HepG2 (cell line): ENCODE data around the gene ARVCF. TPM values are rescaled to one million over a fixed set of nuclear protein-coding genes. Genes with fewer than 3 reads are reported as not detected.
A peak's percentile ranks its signal among the peaks of the same experiment; 100 is the strongest.

Source experiments
- ATAC-seq: fragments of 200-7000 bp; cut with Tn5 transposase; 3 replicates; pipeline ENCODE4 v1.9.1; 2020; ENCODE audit warnings: mild to moderate bottlenecking, moderate library complexity
- BruUV-seq: library from RNA; stranded (reverse); fragments of 400-500 nt; replicated peaks from 2 replicates; lab custom pipeline; 2021; lab: Mats Ljungman, UMichigan
- CTCF ChIA-PET: fragments of 300-600 bp; formaldehyde crosslinking; extraction: SDS; loops from one replicate; lab custom pipeline; 2021; ENCODE audit warnings: low total read pairs, inconsistent platforms, low intra/inter-chr PET ratio; lab: Yijun Ruan, JAX
- POLR2A ChIA-PET: fragments of 350-600 bp; sonication (Branson Sonifier 250); formaldehyde crosslinking; loops from one replicate; lab custom pipeline; 2020; ENCODE audit warnings: antibody characterized with exemption, inconsistent platforms; lab: Yijun Ruan, JAX
- DNase-seq: peaks from one replicate; pipeline ENCODE4 v3.0.0-alpha.2; 2015; ENCODE audit warnings: low spot score
- FAIRE-seq: peaks from 3 replicates; lab custom pipeline; 2011; peaks lifted over from hg19 to GRCh38; lab: Jason Lieb, UNC
- H2AFZ ChIP-seq: one replicate; pipeline ENCODE4 v1.6.1; 2011; ENCODE audit warnings: low read length, inconsistent platforms
- H3K27ac ChIP-seq: fragments of 300-600 bp; 3 replicates; pipeline ENCODE4 v1.8.0; 2011; ENCODE audit warnings: mixed run types, mild to moderate bottlenecking, mixed read lengths, low read length, inconsistent platforms; ENCODE audit not compliant: insufficient read depth; ENCODE audit errors: extremely low read length
- H3K27me3 ChIP-seq, 2 experiments: fragments of 200-600 bp in 1 of 2; 2 replicates in 1 of 2; 3 replicates in 1 of 2; pipeline versions ENCODE4 v1.6.0 to v1.8.0; 2011; ENCODE audit warnings: low read length in 2 of 2, mild to moderate bottlenecking in 2 of 2, moderate library complexity in 2 of 2, inconsistent platforms in 1 of 2; ENCODE audit not compliant: insufficient read depth in 2 of 2, control insufficient read depth in 1 of 2
- H3K36me3 ChIP-seq, 2 experiments: fragments of 200-600 bp in 1 of 2; replicated peaks in 1 of 2; 2 replicates in 1 of 2; 3 replicates in 1 of 2; pipeline versions ENCODE4 v1.5.1 to v1.8.0; 2011; ENCODE audit warnings: low read length in 2 of 2, inconsistent platforms in 1 of 2; ENCODE audit not compliant: insufficient read depth in 2 of 2, control insufficient read depth in 1 of 2
- H3K4me1 ChIP-seq: 2 replicates; pipeline ENCODE4 v1.5.1; 2012; ENCODE audit warnings: low read length, inconsistent platforms; ENCODE audit not compliant: insufficient read depth
- H3K4me2 ChIP-seq: 2 replicates; pipeline ENCODE4 v1.6.0; 2011; ENCODE audit warnings: low read depth, low read length, inconsistent platforms
- H3K4me3 ChIP-seq, 3 experiments: fragments of 200-600 bp in 1 of 3; sonication (generic), shearing (Covaris generic) in 1 of 3; replicated peaks in 1 of 3; 2 replicates each; pipeline ENCODE4 v1.5.1; 2011 to 2016; ENCODE audit warnings: low read length in 3 of 3, inconsistent platforms in 2 of 3, low read depth in 2 of 3, mild to moderate bottlenecking in 2 of 3, control low read depth in 1 of 3, mixed read lengths in 1 of 3; ENCODE audit not compliant: insufficient read depth in 1 of 3
- H3K79me2 ChIP-seq: one replicate; pipeline ENCODE4 v1.6.1; 2011; ENCODE audit warnings: low read length, inconsistent platforms; ENCODE audit not compliant: insufficient read depth
- H3K9ac ChIP-seq: 2 replicates; pipeline ENCODE4 v1.6.0; 2011; ENCODE audit warnings: mild to moderate bottlenecking, low read depth, low read length, inconsistent platforms; ENCODE audit not compliant: insufficient read depth
- H3K9me3 ChIP-seq: 2 replicates; pipeline ENCODE4 v1.5.1; 2012; ENCODE audit warnings: mild to moderate bottlenecking, low read length
- H4K20me1 ChIP-seq: 2 replicates; pipeline ENCODE4 v1.6.0; 2011; ENCODE audit warnings: inconsistent platforms, mild to moderate bottlenecking, low read length, moderate library complexity; ENCODE audit not compliant: insufficient read depth
- CHD2 ChIP-seq: IDR thresholded peaks from 2 replicates; pipeline ENCODE4 v1.6.1; 2011; ENCODE audit warnings: low read depth, low read length, improper control_type of control experiment
- CTCF ChIP-seq: sonication (generic); formaldehyde crosslinking; IDR thresholded peaks from 2 replicates; pipeline ENCODE4 v1.5.0; 2020; ENCODE audit warnings: mild to moderate bottlenecking, missing genetic modification reagents, moderate library complexity
- GABPA ChIP-seq, 2 experiments: IDR thresholded peaks; 2 replicates each; pipeline ENCODE4 v1.6.1; 2011 to 2016; ENCODE audit warnings: low read depth in 2 of 2, low read length in 1 of 2, missing biosample characterization in 1 of 2, missing genetic modification characterization in 1 of 2
- GZF1 ChIP-seq: sonication (generic); formaldehyde crosslinking; IDR thresholded peaks from 2 replicates; pipeline ENCODE4 v1.5.1; 2020; ENCODE audit warnings: mild to moderate bottlenecking, missing genetic modification reagents
- KAT8 ChIP-seq: IDR thresholded peaks from 2 replicates; pipeline ENCODE4 v1.6.1; 2016; ENCODE audit warnings: missing genetic modification reagents, missing compliant biosample characterization
- PREB ChIP-seq: sonication (generic); formaldehyde crosslinking; IDR thresholded peaks from 2 replicates; pipeline ENCODE4 v1.4.0; 2020; ENCODE audit warnings: missing genetic modification reagents
- SMC3 ChIP-seq: IDR thresholded peaks from 2 replicates; pipeline ENCODE4 v1.6.1; 2011; ENCODE audit warnings: low read length, improper control_type of control experiment
- STAG1 ChIP-seq: sonication (generic); formaldehyde crosslinking; IDR thresholded peaks from 2 replicates; pipeline ENCODE4 v1.4.0; 2020; ENCODE audit warnings: missing genetic modification reagents
- ZNF224 ChIP-seq: sonication (generic); formaldehyde crosslinking; IDR thresholded peaks from 2 replicates; pipeline ENCODE4 v1.5.0; 2020; ENCODE audit warnings: mild to moderate bottlenecking, missing genetic modification reagents
- ZNF30 ChIP-seq: sonication (generic); formaldehyde crosslinking; IDR thresholded peaks from 2 replicates; pipeline ENCODE4 v1.5.0; 2020; ENCODE audit warnings: mild to moderate bottlenecking, missing genetic modification reagents
- ZNF569 ChIP-seq: sonication (generic); formaldehyde crosslinking; IDR thresholded peaks from 2 replicates; pipeline ENCODE4 v1.5.0; 2020; ENCODE audit warnings: mild to moderate bottlenecking, missing genetic modification reagents, moderate library complexity, borderline replicate concordance
- ZUFSP ChIP-seq: sonication (generic); formaldehyde crosslinking; IDR thresholded peaks from 2 replicates; pipeline ENCODE4 v1.9.0; 2021; ENCODE audit warnings: missing genetic modification reagents, mild to moderate bottlenecking, borderline replicate concordance
- WGBS: methylation state at CpG from one replicate; pipeline ENCODE4 v1.1.6; 2017; ENCODE audit warnings: low lambda C conversion rate; 5-methylcytosine and 5-hydroxymethylcytosine counted together
- in situ Hi-C: cut with HindIII; loops from 2 replicates; pipeline ENCODE4 v1.10.0; 2017; ENCODE audit warnings: low pct_unique_long_range_greater_than_20kb; ENCODE audit not compliant: extremely low pct_ligation_motif_present
- intact Hi-C: fragments of 100-400 bp; cut with micrococcal nuclease; formaldehyde crosslinking; loops from one replicate; pipeline ENCODE4 v1.10.0; 2022; ENCODE audit not compliant: unreplicated experiment
- polyA plus RNA-seq, 8 experiments: library from polyadenylated mRNA; depleted of rRNA in 3 of 8; stranded (reverse) in 7 of 8; unstranded in 1 of 8; fragments of >200 nt; fragmentation: Illumina TruSeq in 4 of 8; extraction: Trizol in 4 of 8; gene quantifications; 2 replicates each; pipeline versions ENCODE4 v1.2.1 to v1.2.3, GENCODE V29; 2011 to 2016; ENCODE audit warnings: low read depth in 4 of 8, missing spikeins in 1 of 8, mixed read lengths in 1 of 8; ENCODE audit not compliant: insufficient read depth in 1 of 8
- total RNA-seq, 5 experiments: library from RNA; depleted of rRNA; stranded (reverse); fragments of >200 nt; fragmentation: Illumina TruSeq; extraction: Trizol; gene quantifications; 2 replicates each; pipeline ENCODE4 v1.2.3, GENCODE V29; 2016; ENCODE audit warnings: low read depth in 1 of 5
- TF ChIP-seq, protein P1 (sequence below): sonication (generic); formaldehyde crosslinking; IDR thresholded peaks from 2 replicates; pipeline ENCODE4 v1.4.0; 2020; ENCODE audit warnings: missing genetic modification reagents, borderline replicate concordance
- TF ChIP-seq, protein P2 (sequence below): sonication (generic); formaldehyde crosslinking; IDR thresholded peaks from 2 replicates; pipeline ENCODE4 v1.8.1; 2023; ENCODE audit warnings: mild to moderate bottlenecking, missing genetic modification reagents, borderline replicate concordance

Gene ARVCF
- total and polyA plus RNA-seq, 2 of the 13 experiments (the other 11 are each of a cell fraction or from before 2014, with no cell fraction given) = 16.4 to 17.7 TPM

DNA sequence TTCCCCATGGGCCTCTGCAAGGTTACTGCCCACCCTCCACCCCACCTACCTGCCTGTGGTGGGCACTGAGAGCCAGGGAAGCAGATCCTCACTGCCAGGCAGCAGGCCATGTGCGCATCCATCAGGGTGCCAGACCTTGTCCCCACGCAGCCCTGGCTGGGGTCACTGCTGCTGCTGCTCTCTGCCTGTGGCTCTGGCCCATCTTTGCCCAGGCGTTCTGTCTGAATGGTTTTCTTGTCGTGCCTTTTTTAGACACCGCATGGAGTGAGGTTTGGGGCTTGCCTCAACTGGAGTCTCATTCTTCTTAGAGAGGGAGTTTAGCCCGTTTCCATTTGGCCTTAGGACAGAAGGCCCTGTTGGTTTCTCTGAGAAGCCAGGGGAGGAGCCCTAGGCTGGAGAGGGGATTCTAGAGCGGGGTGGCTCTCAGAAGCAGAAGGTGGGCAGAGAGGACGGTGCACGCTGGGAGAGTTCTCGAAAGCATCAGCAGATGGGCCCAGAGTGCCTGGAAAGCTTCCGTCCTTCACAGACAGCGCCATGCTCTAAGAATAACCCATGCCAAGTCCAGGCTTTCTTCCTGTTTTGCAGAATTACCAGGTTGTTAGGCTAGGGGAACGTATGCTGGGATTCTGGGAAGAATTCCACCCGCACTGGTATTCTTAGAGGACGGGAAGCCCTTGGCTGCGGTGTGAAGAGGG lies 12.4 kb upstream of the ARVCF start (continued):
- TF ChIP-seq ZUFSP = no peak

GRCh38 chr22:20027966-20028854 lies 11.6 kb upstream of the ARVCF start:
- ChIA-PET POLR2A (no interaction called here), CTCF (interaction anchor here (2.0 kb wide), 1 partner anchor 58 kb away, joined by 12 read pairs; no protein-coding TSS in a partner anchor)
- no peaks in the 10 kb centered on the region for H3K4me1 ChIP-seq
- in situ Hi-C loops (no loop called here), intact Hi-C loops (no loop called here)
- H3K4me3 ChIP-seq = no peak overlapping the region
- ATAC-seq = peak; percentile 30; the same call in 1 of the 3 replicates
- H3K79me2 ChIP-seq = no peaks in the 10 kb centered on the region
- H3K9ac ChIP-seq = no peak overlapping the region
- H3K9me3 ChIP-seq = no peaks in the 10 kb centered on the region
- H2AFZ ChIP-seq = no peak overlapping the region
- no peak for DNase-seq
- FAIRE-seq = no peak
- no peaks in the 10 kb centered on the region for H4K20me1 ChIP-seq
- BruUV-seq = no TSS peak
- H3K4me2 ChIP-seq = no peak overlapping the region
- H3K27me3 ChIP-seq = no peaks in the 10 kb centered on the region
- peaks cover 0 to 2% of the 10 kb centered on the region in 2 experiments; a peak in 2 of 5 replicates for H3K36me3 ChIP-seq
- H3K27ac ChIP-seq = no peak overlapping the region
- 91% methylated on average over 10 of the region's 12 CpGs for WGBS
- no peak for TF ChIP-seq GZF1 (CRISPR knock-in tag)
- TF ChIP-seq PREB = no peak
- TF ChIP-seq ZNF569 (CRISPR knock-in tag) = no peak
- TF ChIP-seq, protein P1, sequence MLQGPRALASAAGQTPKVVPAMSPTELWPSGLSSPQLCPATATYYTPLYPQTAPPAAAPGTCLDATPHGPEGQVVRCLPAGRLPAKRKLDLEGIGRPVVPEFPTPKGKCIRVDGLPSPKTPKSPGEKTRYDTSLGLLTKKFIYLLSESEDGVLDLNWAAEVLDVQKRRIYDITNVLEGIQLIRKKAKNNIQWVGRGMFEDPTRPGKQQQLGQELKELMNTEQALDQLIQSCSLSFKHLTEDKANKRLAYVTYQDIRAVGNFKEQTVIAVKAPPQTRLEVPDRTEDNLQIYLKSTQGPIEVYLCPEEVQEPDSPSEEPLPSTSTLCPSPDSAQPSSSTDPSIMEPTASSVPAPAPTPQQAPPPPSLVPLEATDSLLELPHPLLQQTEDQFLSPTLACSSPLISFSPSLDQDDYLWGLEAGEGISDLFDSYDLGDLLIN (CRISPR knock-in tag) = no peak
- TF ChIP-seq ZNF224 = no peak
- no peak for TF ChIP-seq KAT8 (CRISPR knock-in tag)
- TF ChIP-seq GABPA (IDR thresholded peaks at IDR 0.05; ENCODE audit: low read depth, low read length) = no peak
- TF ChIP-seq GABPA (CRISPR knock-in tag; IDR thresholded peaks at IDR 0.05; ENCODE audit: low read depth) = no peak
- no peak for TF ChIP-seq CHD2
- TF ChIP-seq CTCF (CRISPR knock-in tag) = peak; percentile 29
- no peak for TF ChIP-seq ZNF30 (CRISPR knock-in tag)
- TF ChIP-seq STAG1 (CRISPR knock-in tag) = 0 out of 2 replicates have a peak, but pooled peaks have one; percentile 30
- TF ChIP-seq, protein P2, sequence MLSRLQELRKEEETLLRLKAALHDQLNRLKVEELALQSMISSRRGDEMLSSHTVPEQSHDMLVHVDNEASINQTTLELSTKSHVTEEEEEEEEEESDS (CRISPR knock-in tag) = no peak
- TF ChIP-seq SMC3 = peak; percentile 11; the same call in 1 of the 2 replicates
